H9 (cell line): ENCODE measurements around the gene NOS1AP. TPM values are rescaled to one million over a fixed set of nuclear protein-coding genes. Genes with fewer than 3 reads are reported as not detected.

Experiments used
- DNase-seq: peaks from one replicate; pipeline ENCODE4 v3.0.0-alpha.2; 2017
- H2AFZ ChIP-seq: one replicate; pipeline ENCODE4 v1.6.1; 2013; ENCODE audit warnings: mild to moderate bottlenecking, low read length, control low read depth, moderate library complexity
- H2AK5ac ChIP-seq: 2 replicates; pipeline ENCODE4 v1.6.1; 2013; ENCODE audit warnings: low read length, control low read depth, mixed read lengths; ENCODE audit not compliant: insufficient read length
- H2BK120ac ChIP-seq: one replicate; pipeline ENCODE4 v1.6.1; 2013; ENCODE audit warnings: low read depth, mild to moderate bottlenecking, low read length, control low read depth, inconsistent platforms; ENCODE audit not compliant: poor library complexity, severe bottlenecking
- H2BK12ac ChIP-seq: 2 replicates; pipeline ENCODE4 v1.6.1; 2013; ENCODE audit warnings: low read length, control low read depth, mixed read lengths, low read depth; ENCODE audit not compliant: insufficient read length
- H2BK15ac ChIP-seq: 2 replicates; pipeline ENCODE4 v1.6.1; 2013; ENCODE audit warnings: low read depth, low read length, control low read depth
- H2BK20ac ChIP-seq: one replicate; pipeline ENCODE4 v1.6.1; 2013; ENCODE audit warnings: low read depth, mild to moderate bottlenecking, low read length, control low read depth, inconsistent platforms; ENCODE audit not compliant: poor library complexity, severe bottlenecking
- H2BK5ac ChIP-seq: 2 replicates; pipeline ENCODE4 v1.6.1; 2013; ENCODE audit warnings: low read length, control low read depth, mixed read lengths; ENCODE audit not compliant: insufficient read length
- H3K14ac ChIP-seq: 2 replicates; pipeline ENCODE4 v1.6.1; 2013; ENCODE audit warnings: low read length, control low read depth; ENCODE audit not compliant: insufficient read depth
- H3K18ac ChIP-seq: 2 replicates; pipeline ENCODE4 v1.6.1; 2013; ENCODE audit warnings: low read depth, mild to moderate bottlenecking, mixed read lengths, low read length, control low read depth; ENCODE audit not compliant: insufficient read length
- H3K23ac ChIP-seq: 2 replicates; pipeline ENCODE4 v1.6.1; 2013; ENCODE audit warnings: low read length, control low read depth, mixed read lengths, low read depth; ENCODE audit not compliant: insufficient read length
- H3K23me2 ChIP-seq: 2 replicates; pipeline ENCODE4 v1.6.1; 2013; ENCODE audit warnings: low read depth, mild to moderate bottlenecking, mixed read lengths, low read length, control low read depth; ENCODE audit not compliant: insufficient read length, poor library complexity, severe bottlenecking
- H3K27ac ChIP-seq: 2 replicates; pipeline ENCODE4 v1.5.1; 2013; ENCODE audit warnings: low read length, control low read depth, mixed read lengths, low read depth; ENCODE audit not compliant: insufficient read length
- H3K27me3 ChIP-seq: 2 replicates; pipeline ENCODE4 v1.6.1; 2013; ENCODE audit warnings: low read length, control low read depth, inconsistent platforms; ENCODE audit not compliant: insufficient read depth
- H3K4ac ChIP-seq: 2 replicates; pipeline ENCODE4 v1.6.1; 2013; ENCODE audit warnings: low read depth, mild to moderate bottlenecking, control low read depth, inconsistent platforms, low read length, moderate library complexity
- H3K4me1 ChIP-seq: 2 replicates; pipeline ENCODE4 v1.6.1; 2013; ENCODE audit warnings: low read length, control low read depth, inconsistent platforms; ENCODE audit not compliant: insufficient read depth
- H3K4me2 ChIP-seq: 2 replicates; pipeline ENCODE4 v1.6.1; 2013; ENCODE audit warnings: low read length, control low read depth, mixed read lengths; ENCODE audit not compliant: insufficient read length, insufficient read depth
- H3K56ac ChIP-seq: 2 replicates; pipeline ENCODE4 v1.6.1; 2013; ENCODE audit warnings: low read depth, mild to moderate bottlenecking, mixed read lengths, low read length, control low read depth; ENCODE audit not compliant: insufficient read length
- H3K79me1 ChIP-seq: 2 replicates; pipeline ENCODE4 v1.6.1; 2013; ENCODE audit warnings: low read depth, mild to moderate bottlenecking, moderate library complexity, low read length, control low read depth, inconsistent platforms; ENCODE audit not compliant: insufficient read depth, poor library complexity, severe bottlenecking
- H3K79me2 ChIP-seq: 2 replicates; pipeline ENCODE4 v1.6.1; 2013; ENCODE audit warnings: low read length, control low read depth, inconsistent platforms; ENCODE audit not compliant: insufficient read depth
- H3K9ac ChIP-seq: 2 replicates; pipeline ENCODE4 v1.6.1; 2013; ENCODE audit warnings: low read length, control low read depth, mixed read lengths; ENCODE audit not compliant: insufficient read length; ENCODE audit errors: extremely low read depth
- H3K9me3 ChIP-seq: one replicate; pipeline ENCODE4 v1.6.1; 2013; ENCODE audit warnings: low read depth, low read length, inconsistent platforms; ENCODE audit not compliant: control insufficient read depth
- H3T11ph ChIP-seq: one replicate; pipeline ENCODE4 v1.6.1; 2013; ENCODE audit warnings: mild to moderate bottlenecking, low read length, control low read depth, inconsistent platforms
- H4K20me1 ChIP-seq: one replicate; pipeline ENCODE4 v1.6.1; 2013; ENCODE audit not compliant: control insufficient read depth, insufficient read length, insufficient read depth
- H4K5ac ChIP-seq: 2 replicates; pipeline ENCODE4 v1.6.1; 2013; ENCODE audit warnings: low read depth, mild to moderate bottlenecking, mixed read lengths, low read length, control low read depth; ENCODE audit not compliant: insufficient read length
- H4K8ac ChIP-seq: replicated peaks from 2 replicates; pipeline ENCODE4 v1.6.1; 2013; ENCODE audit warnings: low read length, control low read depth, mixed read lengths, low read depth; ENCODE audit not compliant: insufficient read length
- H4K91ac ChIP-seq: 2 replicates; pipeline ENCODE4 v1.6.1; 2013; ENCODE audit warnings: low read depth, mild to moderate bottlenecking, moderate library complexity, mixed read lengths, low read length, control low read depth; ENCODE audit not compliant: insufficient read length
- H3K27ac Mint-ChIP-seq, 3 experiments: 2 replicates in 2 of 3; 3 replicates in 1 of 3; pipeline ENCODE4 v1.8.0; 2020 to 2021; ENCODE audit warnings: mixed read lengths in 3 of 3, mild to moderate bottlenecking in 1 of 3, moderate library complexity in 1 of 3
- H3K27me3 Mint-ChIP-seq: 2 replicates; pipeline ENCODE4 v1.8.0; 2021; ENCODE audit warnings: low read depth, mild to moderate bottlenecking, moderate library complexity, mixed read lengths
- H3K36me3 Mint-ChIP-seq, 3 experiments: 2 replicates in 2 of 3; 3 replicates in 1 of 3; pipeline ENCODE4 v1.8.0; 2020 to 2021; ENCODE audit warnings: low read depth in 3 of 3, mixed read lengths in 3 of 3; ENCODE audit not compliant: insufficient read depth in 1 of 3
- H3K4me1 Mint-ChIP-seq, 2 experiments: 2 replicates each; pipeline ENCODE4 v1.8.0; 2020; ENCODE audit warnings: mixed read lengths in 2 of 2
- H3K4me3 Mint-ChIP-seq, 2 experiments: 2 replicates in 1 of 2; 3 replicates in 1 of 2; pipeline ENCODE4 v1.8.0; 2020 to 2021; ENCODE audit warnings: mild to moderate bottlenecking in 2 of 2, mixed read lengths in 2 of 2, moderate library complexity in 1 of 2
- H3K9me3 Mint-ChIP-seq, 2 experiments: 2 replicates in 1 of 2; 3 replicates in 1 of 2; pipeline ENCODE4 v1.8.0; 2020; ENCODE audit warnings: mild to moderate bottlenecking in 2 of 2, mixed read lengths in 2 of 2, moderate library complexity in 1 of 2
- CTCF ChIP-seq: fragments of 200-600 bp; sonication (generic); conservative IDR thresholded peaks from 3 replicates; pipeline ENCODE4 v1.8.0; 2021; ENCODE audit warnings: antibody characterized with exemption, mild to moderate bottlenecking
- WGBS: extraction: QIAGEN DNeasy Blood & Tissue Kit; methylation state at CpG from one replicate; pipeline ENCODE4 v1.1.7; 2013; ENCODE audit warnings: missing lambda C conversion rate, low lambda C conversion rate, mixed read lengths; ENCODE audit not compliant: insufficient read length; ENCODE audit errors: extremely low coverage; 5-methylcytosine and 5-hydroxymethylcytosine counted together
- total RNA-seq: library from RNA; stranded (reverse); gene quantifications from 2 replicates; pipeline ENCODE4 v1.2.1, GENCODE V29; 2021

NOS1AP gene
- total RNA-seq, 1 experiment from 2014 or later: 8.4 TPM

GRCh38 chr1:162193221-162193620 lies 123.7 kb downstream of the NOS1AP start:
- no peak overlapping the region for H2BK20ac ChIP-seq
- H3K27ac ChIP-seq: no peak overlapping the region
- H3K4me1 Mint-ChIP-seq: peaks cover 34 to 37% of the 10 kb centered on the region in 2 experiments
- no peaks in the 10 kb centered on the region for H3K9me3 ChIP-seq
- H2AFZ ChIP-seq: no peak overlapping the region
- no peaks in the 10 kb centered on the region for H3K36me3 Mint-ChIP-seq
- no peak overlapping the region for H3K4me3 Mint-ChIP-seq
- no peaks in the 10 kb centered on the region for H4K20me1 ChIP-seq
- H3K79me1 ChIP-seq: no peaks in the 10 kb centered on the region
- H3K4me2 ChIP-seq: no peak overlapping the region
- no peaks in the 10 kb centered on the region for H3K27me3 Mint-ChIP-seq
- no peaks in the 10 kb centered on the region; the same call in 1 of the 2 replicates for H3K79me2 ChIP-seq
- H3K18ac ChIP-seq: no peak overlapping the region
- no CpG with 5 or more reads among the region's 2 CpGs for WGBS
- H3T11ph ChIP-seq: no peak overlapping the region
- no peak overlapping the region for H4K8ac ChIP-seq
- no peak overlapping the region for H2BK120ac ChIP-seq
- no peaks in the 10 kb centered on the region for H3K9me3 Mint-ChIP-seq
- H3K23ac ChIP-seq: no peak overlapping the region
- H3K27me3 ChIP-seq: no peaks in the 10 kb centered on the region
- no peak overlapping the region for H4K5ac ChIP-seq
- no peak overlapping the region for H3K9ac ChIP-seq
- H2BK15ac ChIP-seq: no peak overlapping the region
- H4K91ac ChIP-seq: no peak overlapping the region
- H3K23me2 ChIP-seq: no peaks in the 10 kb centered on the region
- peaks cover 13% of the 10 kb centered on the region; the same call in 1 of the 2 replicates for H3K4me1 ChIP-seq
- H3K4ac ChIP-seq: no peak overlapping the region
- H3K27ac Mint-ChIP-seq: no peak overlapping the region
- no peak for DNase-seq
- no peak overlapping the region for H3K14ac ChIP-seq
- H3K56ac ChIP-seq: no peak overlapping the region
- no peak overlapping the region for H2BK5ac ChIP-seq
- H2BK12ac ChIP-seq: no peak overlapping the region
- TF ChIP-seq CTCF: no peak
- no peak overlapping the region for H2AK5ac ChIP-seq
